ENCODE data around the gene DCX. TPM values are rescaled to one million over a fixed set of nuclear protein-coding genes. Genes with fewer than 3 reads are reported as not detected.

The DCX gene
- 1 to 10 TPM; 1.8 to 2.4 (median 2.1) TPM for polyA plus RNA-seq (ENCODE audit: insufficient read length in 4 of 4)

DNA sequence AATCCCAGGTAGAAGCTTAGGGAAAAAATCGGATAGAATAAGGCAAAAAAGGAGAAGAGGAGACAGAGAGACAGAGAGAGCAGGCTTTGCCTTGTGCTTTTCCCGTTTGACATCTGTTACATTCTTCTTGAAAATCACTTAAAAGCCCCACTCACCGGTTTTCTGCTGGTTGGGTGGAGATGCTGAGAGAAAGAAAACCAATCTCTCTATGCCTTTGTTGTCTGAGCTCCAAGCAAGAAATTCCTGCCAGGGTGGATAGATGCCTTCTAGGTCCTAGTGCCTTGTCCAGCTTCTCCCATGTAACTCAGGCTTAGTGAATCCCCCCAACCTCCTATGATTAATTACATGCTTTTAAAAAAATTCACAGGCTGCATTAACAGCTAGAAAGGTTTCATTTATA, at the start of gene DCX:
Gene DCX, minus strand, starts transcription at position 210 of the 400 bp plus-strand sequence. CDS start 1,794 bp downstream, outside the sequence.
- DNase-seq (ENCODE audit: low read depth in 4 of 4, low spot score in 3 of 4), result no peak

DNA sequence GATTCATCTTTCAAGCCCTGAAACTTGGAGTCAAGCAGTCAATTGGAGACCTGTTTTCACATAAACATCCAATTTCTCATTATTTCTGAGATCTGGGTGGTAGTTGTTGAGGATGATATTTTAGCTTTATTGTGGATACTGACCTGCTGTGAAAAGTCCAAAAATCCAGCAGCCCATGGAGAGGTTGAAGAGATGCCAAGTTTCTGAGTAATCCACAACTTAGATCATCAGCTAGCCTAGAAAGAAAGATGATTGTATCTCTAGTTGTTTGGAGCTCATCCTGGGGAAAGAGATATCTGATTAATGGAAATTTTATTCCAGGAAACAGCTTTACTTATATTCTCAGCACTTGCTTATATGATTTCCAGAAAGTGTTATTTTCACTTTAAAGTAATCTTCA, 48.6 kb upstream of the DCX start:
- no peak for DNase-seq (ENCODE audit: low read depth in 4 of 4, low spot score in 3 of 4)

DNA sequence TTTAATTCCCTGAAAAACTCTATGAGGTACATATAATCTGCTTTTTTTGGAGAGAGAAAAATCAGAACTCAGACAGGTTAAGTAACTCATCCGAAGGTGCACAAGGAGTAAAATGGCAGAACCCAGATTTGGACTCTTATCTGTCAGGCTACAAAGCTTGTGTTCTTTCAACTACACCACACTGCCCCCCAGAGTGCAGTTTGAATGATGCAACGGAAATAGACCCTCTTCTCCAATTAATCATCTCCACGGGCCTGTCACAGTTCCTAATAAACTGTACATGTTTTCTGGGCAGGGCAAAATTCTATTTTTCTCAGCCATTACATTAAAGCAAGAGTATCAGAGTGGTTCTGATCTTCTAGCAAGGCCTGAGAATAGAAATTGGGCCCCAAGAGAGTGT, 35.3 kb upstream of the DCX start:
- DNase-seq (ENCODE audit: low read depth in 4 of 4, low spot score in 3 of 4), result no peak

DNA sequence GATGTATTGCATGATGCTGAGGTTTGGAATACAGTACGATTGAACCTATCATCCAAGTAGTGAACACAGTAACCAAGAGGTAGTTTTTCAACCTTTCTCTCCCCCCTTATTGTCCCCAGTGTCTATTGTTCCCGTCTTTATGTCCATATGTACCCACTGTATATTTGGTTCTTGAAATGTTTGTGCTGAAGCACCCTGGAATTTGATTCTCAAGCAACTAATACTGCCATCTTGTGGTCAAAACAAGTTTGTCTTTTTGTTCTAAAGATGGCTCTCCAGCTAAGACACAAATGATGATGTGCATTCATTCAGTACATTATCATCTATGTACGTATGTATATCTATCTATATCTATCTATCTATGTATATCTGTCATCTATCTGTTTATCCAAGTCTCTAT, 33.5 kb upstream of the DCX start:
- DNase-seq (ENCODE audit: low read depth in 4 of 4, low spot score in 3 of 4), result peak in 2 of 4 donors; percentile 9 to 25

DNA sequence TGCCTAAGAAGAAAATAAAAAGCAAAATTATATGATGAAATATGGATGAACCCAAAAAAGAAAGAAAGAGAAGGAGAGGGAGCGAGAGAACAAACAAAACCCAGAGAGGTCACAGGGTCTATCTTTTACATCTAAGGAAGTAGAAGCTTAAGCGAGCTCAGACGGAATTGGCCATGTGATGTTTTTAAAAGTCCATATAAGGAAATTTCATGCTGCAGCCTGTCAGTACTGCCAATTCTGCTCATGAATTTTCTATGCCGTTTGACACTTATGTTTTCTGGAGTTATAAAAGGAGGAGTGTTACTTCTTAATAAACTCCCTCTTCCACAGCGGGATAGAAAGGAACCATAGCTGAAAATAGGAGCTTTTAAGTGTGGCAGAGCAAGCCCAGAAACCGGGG, 32.9 kb upstream of the DCX start:
- no peak for DNase-seq (ENCODE audit: low read depth in 4 of 4, low spot score in 3 of 4)

DNA sequence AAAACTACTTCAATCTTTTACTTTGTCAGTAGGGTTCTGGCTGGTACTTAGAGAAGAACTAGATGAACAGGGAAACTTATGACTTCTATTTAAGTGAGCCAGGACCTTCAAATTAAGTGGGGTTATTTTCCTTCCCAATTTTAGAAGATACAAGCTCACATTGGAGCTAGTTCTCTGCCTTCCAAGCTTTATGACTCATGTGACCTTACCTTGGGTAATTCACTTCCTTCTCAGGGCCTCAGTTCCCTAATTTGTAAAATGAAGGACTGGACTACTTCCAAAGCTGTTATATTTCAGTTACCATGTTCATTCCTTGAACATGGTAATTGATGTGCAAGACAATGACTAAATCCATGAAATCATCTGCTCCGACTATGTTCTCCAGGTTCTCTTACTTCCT, 32.0 kb upstream of the DCX start:
- DNase-seq (ENCODE audit: low read depth in 4 of 4, low spot score in 3 of 4), result no peak

DNA sequence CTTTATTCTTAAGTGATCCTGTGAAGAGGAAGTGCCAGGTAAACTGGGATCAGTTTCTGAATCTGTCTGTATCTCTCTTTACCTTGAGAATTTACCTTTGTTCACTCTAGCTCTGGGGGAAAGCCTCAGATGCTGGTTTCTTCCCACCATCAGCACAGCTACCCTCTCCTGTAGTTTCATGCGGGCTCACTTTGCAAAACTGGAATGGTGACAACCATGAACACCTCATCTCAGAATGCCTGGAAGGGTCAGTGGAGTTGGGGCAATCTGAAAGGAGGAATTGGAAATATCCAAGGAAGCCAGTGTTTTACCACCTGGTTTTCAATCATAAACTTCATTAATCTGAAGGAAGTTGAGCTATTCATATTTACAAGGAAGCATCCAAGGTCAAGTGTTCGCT, 30.8 kb upstream of the DCX start:
- no peak for DNase-seq (ENCODE audit: low read depth in 4 of 4, low spot score in 3 of 4)

DNA sequence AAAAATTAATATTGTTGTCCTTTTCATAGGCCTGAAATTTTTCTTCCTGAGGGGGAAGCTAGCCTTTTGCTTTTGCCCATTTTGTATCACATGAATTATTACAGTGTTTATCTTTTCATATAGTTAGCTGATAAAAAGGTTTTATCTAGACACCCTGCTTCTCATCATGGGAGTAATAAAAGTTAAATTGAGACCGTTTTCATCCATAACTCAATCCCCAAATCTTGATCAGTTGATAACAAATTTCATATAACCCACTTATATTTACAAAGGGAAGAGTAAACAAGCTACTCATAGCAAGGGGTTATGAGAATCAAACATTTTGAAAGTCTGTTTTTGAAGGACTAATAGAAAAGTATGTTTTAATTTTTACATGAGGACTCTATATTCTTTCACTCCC, 23.5 kb upstream of the DCX start:
- DNase-seq (ENCODE audit: low read depth in 4 of 4, low spot score in 3 of 4), result no peak

DNA sequence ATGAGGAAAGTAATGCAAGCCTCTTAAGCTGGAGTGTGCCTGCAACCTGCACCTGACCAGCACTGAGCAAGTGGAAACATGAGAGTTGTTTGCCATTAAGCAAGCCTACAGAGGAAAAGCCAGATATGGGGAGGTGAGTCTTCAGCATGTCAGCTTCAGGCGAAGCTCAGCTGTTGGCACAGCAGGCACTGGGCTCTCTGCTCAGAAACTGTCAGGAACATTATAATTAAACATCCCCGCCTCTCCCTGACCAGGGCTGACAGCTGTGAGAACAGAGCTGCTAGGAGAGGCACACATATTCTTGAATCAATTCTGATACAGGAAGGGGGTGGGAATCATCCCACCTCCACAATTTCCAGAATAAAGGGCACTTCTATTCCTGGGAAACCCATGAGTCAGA, 19.0 kb upstream of the DCX start:
- DNase-seq (ENCODE audit: low read depth in 4 of 4, low spot score in 3 of 4), result no peak

DNA sequence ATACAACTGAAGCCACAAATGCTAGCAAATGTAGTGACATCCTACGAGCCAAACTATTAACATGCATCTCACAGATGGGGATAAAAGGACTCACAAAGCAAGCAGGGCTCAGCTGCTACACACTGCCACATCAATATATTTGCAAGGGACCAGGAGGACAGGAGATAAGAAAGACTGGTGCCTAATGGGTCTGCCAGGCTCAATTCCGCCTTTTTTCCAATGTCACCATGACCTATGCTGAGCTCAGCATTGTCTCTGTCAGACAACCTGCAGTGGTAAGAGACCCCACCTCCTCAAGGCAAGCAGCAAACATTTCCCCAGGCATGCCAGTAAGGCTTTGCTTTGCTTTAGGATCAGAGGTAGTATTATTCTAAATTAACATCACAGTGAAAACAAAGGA, 435 bp downstream of the DCX start:
- DNase-seq (ENCODE audit: low read depth in 4 of 4, low spot score in 3 of 4), result no peak

DNA sequence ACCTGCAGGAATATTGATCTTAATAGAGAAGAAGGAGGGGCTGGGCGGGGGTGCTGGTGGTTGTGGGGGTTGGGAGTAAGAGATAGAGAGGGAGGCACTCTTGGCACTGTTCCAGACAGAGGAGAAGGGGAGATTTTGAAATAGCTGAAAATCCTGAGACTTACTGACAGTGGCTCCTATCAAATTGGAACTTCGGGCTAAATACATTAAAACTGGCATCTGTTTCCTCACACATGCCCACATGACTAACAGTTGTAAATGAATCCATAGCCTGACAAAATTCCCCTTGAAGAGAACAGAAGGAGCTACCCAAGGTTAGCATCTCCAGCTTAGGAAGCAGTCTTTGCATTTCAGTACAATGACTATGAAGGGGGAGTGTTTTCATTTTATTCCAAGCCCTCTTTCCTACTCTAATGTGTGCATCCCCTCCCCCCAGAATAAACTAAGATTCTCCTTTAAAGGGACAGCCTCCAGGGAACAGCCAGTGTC, 1.4 kb downstream of the DCX start:
- no peak for DNase-seq (ENCODE audit: low read depth in 4 of 4, low spot score in 3 of 4)

DNA sequence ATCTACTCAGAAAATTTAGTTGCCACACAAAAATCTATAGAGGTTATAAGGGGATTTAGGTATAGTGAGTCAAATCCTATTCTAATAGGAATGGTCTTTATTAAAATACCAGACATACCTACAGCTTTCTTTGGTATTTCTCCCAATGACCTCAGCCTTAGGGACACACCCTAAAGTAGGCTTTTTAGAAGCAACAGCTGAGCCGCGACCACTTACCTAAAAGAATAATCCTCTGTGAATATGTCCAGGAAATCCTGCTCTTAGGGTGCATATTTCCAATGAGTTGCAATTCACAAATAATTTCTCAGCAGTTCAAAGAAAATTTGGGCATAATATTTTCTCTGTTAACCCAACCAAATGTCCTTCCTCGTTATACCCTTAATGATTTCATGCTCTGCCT, 2.7 kb downstream of the DCX start:
- DNase-seq (ENCODE audit: low read depth in 4 of 4, low spot score in 3 of 4), result no peak

DNA sequence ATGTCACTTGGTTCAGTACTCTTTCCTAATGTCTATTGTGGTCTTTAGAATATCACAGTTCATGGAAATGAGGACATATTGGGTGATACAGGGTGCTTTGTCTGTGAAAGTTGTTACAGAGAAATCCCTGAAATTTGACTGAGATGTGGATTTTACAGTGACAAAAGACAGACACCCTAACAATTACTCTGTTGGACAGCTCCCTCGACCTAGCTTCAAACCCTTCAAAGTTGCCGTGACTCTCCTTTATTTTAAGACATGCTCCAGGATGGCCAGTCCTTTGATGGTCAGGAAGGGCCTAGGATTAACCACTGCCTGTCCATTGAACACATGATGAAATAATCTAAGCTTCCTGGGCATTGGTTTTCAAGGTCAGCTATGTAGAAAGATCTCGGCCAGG, 4.0 kb downstream of the DCX start:
- no peak for DNase-seq (ENCODE audit: low read depth in 4 of 4, low spot score in 3 of 4)

DNA sequence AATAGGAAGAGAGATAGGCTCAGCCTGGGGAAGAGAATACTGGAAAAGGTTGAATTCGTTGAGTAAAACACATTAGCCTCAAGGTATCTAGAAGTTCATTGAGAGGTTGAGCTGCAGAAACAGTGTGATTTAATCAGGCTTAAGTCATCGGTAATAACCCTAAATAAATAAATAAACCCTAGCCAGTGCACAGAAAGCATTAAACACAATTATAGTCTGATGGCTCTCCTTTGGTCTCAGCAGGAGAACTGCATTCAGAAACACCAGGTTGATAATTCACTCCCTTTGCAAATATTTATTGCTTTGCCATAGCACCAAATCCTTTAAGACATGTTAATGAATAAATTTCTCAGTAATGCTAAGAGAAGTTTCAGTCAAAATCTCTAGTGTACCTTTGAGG, 9.6 kb downstream of the DCX start:
- DNase-seq (ENCODE audit: low read depth in 4 of 4, low spot score in 3 of 4), result no peak

DNA sequence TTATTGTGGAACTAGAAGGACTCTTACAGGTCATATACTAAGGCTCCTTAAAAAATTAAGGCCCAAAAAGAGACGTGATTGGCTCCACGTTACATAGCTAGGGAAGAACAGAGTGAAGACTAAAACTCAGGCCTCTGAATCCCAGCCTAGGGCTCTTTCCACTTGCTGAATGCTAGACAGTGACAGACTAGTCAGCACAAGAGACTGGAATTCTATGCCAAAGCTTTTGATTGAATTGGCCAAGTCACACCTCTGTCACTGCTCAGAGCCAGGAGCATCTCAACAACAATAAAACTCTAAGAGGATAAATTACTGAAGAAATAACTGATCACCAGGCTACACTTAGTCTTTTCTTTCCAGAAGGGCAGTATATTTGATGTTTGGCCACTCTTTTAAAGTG, 16.8 kb downstream of the DCX start:
- no peak for DNase-seq (ENCODE audit: low read depth in 4 of 4, low spot score in 3 of 4)

DNA sequence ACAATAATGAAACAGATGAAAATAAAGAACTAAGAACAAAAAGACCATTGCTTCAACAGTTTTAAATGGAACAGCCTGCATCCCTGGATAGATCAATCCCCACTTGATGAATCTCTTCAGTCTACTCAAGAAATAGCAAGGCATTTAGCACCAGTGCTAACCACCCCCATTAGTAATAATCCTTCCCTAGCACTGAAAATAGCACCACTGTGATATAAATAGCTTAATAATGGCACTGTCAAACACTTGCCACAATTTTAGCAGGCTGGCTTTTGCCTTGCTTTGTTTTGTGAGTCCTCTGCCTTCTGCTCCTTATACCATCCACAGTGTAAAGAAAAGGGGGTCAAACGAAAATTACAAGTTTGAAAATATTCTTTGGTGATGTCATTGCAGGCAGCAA, 17.4 kb downstream of the DCX start:
- no peak for DNase-seq (ENCODE audit: low read depth in 4 of 4, low spot score in 3 of 4)

DNA sequence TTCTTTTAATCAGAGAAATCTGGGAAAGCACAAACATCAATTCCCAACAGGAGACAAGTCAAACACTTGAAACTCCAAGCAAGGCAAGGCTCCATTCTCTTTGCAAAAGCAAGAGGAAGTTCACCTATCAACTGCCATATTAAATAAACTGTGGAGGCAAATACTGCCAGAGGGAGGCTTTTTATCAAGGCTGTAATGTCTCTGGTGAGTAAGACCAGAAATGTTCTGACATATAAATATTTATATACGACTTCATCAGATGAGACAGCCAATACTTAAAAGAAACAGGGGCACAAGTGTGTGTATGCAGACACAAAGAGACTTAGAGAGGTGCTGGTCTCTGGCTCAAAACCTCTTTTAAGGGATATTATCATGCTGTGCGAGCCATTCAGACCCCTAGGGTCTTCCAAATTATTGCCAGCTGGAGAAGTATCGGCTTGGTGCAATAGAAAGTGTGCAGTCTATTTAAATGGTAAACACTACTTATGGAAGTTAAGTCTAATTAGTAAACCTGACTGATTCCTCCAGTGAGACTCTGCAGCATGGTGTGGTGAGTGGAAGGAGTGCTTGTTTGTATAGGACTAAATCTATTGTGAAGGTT, 24.4 kb downstream of the DCX start:
- no peak for DNase-seq (ENCODE audit: low read depth in 4 of 4, low spot score in 3 of 4)

DNA sequence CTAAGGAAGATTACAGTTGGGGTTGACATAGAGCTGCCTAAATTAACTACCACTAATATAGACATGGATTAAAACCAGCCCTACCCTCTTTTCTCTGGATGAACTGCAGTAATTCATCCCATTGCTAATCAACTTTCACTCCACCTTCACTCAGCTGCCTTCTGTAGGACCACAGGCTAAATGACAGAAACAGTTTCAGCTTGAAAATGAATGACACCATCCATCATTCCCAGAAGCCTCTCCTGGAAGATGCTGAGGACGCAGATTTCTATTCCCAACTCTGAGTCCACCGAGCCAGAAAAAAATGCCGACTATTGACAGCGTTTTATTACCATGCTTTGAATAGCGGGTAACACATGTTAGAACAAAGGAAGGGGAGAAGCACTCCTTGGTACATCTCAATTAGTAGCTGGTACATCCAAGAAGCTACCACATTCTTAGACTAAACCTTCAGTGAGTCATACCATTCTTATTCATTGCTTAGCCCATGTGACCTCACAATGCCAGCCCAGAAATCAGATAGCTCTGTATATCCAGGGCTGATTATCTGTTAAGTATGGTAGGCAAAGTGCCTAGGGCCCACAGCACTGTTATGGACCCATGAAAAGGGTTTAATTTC, 25.3 kb downstream of the DCX start:
- DNase-seq (ENCODE audit: low read depth in 4 of 4, low spot score in 3 of 4), result no peak

DNA sequence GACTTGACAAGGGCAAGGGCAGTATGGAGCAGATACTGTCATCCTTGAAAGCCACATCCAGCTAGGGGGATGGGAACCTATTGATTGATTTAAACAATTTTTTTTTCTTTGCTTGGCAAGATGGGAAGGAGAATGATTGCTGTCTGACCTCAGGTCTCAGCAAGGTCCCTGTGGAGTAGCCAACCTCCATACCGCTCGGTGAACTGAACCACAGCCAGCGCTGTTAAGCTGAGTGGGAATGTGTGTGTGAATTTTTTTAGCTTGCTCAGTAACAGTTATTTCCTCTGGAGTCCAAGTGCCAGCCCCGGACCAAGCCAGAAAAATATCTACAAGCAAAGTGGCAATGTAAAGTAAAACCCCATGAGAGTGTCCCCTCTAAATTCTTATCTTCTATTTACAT, 25.9 kb downstream of the DCX start:
- DNase-seq (ENCODE audit: low read depth in 4 of 4, low spot score in 3 of 4), result no peak

DNA sequence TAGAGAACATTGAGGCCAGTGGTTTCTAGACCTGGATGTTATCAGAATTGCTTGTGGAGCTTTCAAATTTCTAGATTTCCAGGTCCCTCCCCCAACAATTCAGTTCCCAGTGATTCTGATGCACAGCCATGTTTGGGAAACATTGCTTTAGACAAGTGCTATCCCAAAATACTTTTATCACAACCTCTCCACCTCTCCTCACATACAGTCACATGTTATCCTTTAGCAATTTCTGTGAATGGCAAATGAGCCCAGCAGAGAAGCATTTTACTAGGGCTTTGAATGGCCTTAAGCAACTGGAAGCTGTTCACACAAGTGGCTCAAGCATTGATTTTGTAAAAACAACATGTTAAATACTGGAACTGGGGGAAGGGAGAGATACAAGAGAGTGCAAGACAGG, 29.7 kb downstream of the DCX start:
- DNase-seq (ENCODE audit: low read depth in 4 of 4, low spot score in 3 of 4), result no peak

DNA sequence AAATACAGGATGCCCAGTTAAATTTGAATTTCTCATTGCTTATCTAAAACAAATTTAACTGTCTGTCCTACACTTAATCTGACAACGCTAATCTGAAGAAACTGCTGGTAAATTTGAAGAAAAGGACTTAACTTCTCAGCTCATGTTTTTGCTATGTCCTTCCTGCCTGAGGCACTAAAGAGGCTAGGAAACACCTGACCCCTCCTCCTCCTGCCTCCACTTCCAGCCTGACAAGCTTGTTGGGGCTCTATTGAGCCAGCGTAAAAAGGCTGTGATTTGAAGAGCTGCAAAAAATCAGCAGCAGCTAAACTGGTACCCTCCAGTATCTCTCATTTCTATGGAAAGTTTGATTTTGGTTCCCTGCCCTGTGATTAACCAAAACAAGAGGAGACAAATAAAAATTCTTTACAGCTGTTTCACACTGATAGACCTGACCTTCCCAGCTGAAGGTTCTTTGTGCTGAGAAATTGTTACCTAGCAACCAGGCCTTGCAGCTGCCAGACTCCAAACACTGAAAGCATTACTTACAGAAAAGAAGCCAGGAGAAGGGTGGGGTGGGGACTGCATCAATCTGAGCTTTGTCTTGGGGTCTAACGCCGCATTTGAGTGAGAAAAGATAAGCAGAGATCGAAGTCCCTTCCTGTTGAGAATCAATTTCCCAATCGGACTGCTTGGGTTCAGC, 35.0 kb downstream of the DCX start:
- DNase-seq (ENCODE audit: low read depth in 4 of 4, low spot score in 3 of 4), result no peak

DNA sequence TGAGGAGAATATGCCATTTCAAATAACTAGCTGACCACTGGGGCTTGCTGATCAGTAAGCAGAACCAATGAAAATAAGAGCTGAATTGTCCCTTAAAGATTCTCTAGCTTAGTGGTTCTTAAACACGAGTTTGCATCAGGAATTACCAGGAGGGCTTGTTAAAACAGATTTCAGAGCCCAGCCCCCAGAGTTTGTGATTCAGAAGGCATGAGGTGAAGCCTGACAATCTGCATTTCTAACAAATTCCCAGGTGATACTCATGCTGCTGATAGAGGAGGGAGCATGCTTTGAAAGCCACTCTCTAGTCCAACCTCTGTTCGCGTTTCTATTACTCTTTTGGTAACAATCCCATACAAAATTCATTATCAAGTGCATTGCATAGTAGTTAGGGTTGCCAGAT, 35.5 kb downstream of the DCX start:
- no peak for DNase-seq (ENCODE audit: low read depth in 4 of 4, low spot score in 3 of 4)

All from right renal pelvis (tissue), 4 donors.